AG04450 (cell line): ENCODE measurements around the gene VEZT. TPM values are rescaled to one million over a fixed set of nuclear protein-coding genes. Genes with fewer than 3 reads are reported as not detected.

Experiments
- CTCF ChIA-PET: fragments of 300-600, 350-600 bp; formaldehyde crosslinking; extraction: SDS; loops from one replicate; lab custom pipeline; 2022; ENCODE audit warnings: antibody characterized with exemption, inconsistent platforms; lab: Charles Lee
- POLR2A ChIA-PET: fragments of 350-600 bp; formaldehyde crosslinking; extraction: SDS; loops from one replicate; lab custom pipeline; 2021; ENCODE audit warnings: antibody characterized with exemption, inconsistent platforms; lab: Yijun Ruan, JAX
- DNase-seq: peaks from one replicate; pipeline ENCODE4 v3.0.0-alpha.2; 2011; ENCODE audit warnings: low read depth, low spot score
- H3K27ac ChIP-seq: one replicate; pipeline ENCODE4 v1.5.1; 2012; ENCODE audit warnings: low read depth, low read length, control low read depth
- H3K27me3 ChIP-seq: one replicate; pipeline ENCODE4 v1.6.0; 2012; ENCODE audit warnings: low read length; ENCODE audit not compliant: control insufficient read depth, insufficient read depth
- H3K4me3 ChIP-seq: 2 replicates; pipeline ENCODE4 v1.5.1; 2011; ENCODE audit warnings: mild to moderate bottlenecking, low read depth, low read length, control low read depth
- H3K9me3 ChIP-seq: 2 replicates; pipeline ENCODE4 v1.5.1; 2012; ENCODE audit warnings: low read length; ENCODE audit not compliant: control insufficient read depth, insufficient read depth
- polyA plus RNA-seq: library from polyadenylated mRNA; depleted of rRNA; stranded (reverse); fragments of >200 nt; gene quantifications from 2 replicates; pipeline ENCODE4 v1.2.3, GENCODE V29; 2011
- TF ChIP-seq, protein P1 (sequence below): IDR thresholded peaks from 2 replicates; pipeline ENCODE4 v1.5.1; 2011; ENCODE audit warnings: low read depth, low read length, control low read depth, inconsistent platforms

VEZT gene
- polyA plus RNA-seq, 1 experiment: 143 TPM

DNA sequence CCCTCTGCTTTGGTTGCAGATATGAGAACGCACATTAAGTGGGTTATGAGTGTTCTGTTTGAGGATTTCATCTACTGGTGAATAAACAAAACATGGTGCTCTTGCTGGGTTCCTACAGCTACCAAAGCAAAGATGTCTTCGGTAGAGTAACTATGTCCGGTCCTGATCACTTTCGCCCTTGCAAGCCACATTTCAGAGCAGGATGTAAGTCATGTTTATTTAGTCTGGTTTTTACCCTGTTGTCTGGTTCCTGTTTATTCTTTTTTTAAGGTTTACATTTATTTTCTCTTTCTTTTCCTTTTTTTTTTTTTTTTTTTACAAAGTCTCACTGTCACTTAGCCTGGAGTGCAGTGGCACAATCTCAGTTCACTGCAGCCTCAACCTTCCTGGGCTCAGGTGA, 99.2 kb downstream of the VEZT start:
- TF ChIP-seq, protein P1, sequence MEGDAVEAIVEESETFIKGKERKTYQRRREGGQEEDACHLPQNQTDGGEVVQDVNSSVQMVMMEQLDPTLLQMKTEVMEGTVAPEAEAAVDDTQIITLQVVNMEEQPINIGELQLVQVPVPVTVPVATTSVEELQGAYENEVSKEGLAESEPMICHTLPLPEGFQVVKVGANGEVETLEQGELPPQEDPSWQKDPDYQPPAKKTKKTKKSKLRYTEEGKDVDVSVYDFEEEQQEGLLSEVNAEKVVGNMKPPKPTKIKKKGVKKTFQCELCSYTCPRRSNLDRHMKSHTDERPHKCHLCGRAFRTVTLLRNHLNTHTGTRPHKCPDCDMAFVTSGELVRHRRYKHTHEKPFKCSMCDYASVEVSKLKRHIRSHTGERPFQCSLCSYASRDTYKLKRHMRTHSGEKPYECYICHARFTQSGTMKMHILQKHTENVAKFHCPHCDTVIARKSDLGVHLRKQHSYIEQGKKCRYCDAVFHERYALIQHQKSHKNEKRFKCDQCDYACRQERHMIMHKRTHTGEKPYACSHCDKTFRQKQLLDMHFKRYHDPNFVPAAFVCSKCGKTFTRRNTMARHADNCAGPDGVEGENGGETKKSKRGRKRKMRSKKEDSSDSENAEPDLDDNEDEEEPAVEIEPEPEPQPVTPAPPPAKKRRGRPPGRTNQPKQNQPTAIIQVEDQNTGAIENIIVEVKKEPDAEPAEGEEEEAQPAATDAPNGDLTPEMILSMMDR: no peak
- CTCF ChIA-PET: interaction anchor here (0.7 kb wide), 1 partner anchor 20 kb away, joined by 4 read pairs; no protein-coding TSS in a partner anchor
- POLR2A ChIA-PET: no interaction called here
- Histone ChIP-seq H3K9me3 (no peaks in the 10 kb centered on the region), H3K27ac (no peak overlapping the region), H3K27me3 (no peaks in the 10 kb centered on the region), H3K4me3 (no peak overlapping the region)
- no peak for DNase-seq

DNA sequence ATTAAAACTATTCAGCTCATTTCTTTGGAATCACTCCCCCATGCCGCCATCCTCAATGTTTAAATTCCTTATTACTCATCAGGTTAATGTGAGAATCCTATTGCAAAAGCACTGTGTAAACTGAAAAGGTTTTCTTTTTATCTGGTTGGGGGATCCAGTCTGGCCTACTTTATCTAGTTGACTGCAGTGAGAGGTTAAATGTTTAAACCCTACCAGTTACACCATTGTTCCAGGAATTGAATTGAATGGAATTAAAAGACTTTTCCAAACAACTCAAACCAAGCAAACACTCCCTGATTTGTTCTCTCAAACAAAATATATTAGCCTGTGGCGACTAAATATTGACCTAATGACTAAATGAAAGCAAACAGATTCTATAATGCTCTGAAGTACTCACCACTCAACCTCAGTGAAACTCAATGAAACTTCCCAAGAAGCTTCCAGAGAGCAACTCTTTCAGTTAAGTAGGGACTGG, 100.5 kb downstream of the VEZT start:
- CTCF ChIA-PET: no interaction called here
- no peaks in the 10 kb centered on the region for H3K27me3 ChIP-seq
- no peak overlapping the region for H3K4me3 ChIP-seq
- no peaks in the 10 kb centered on the region for H3K9me3 ChIP-seq
- TF ChIP-seq, protein P1: no peak
- peak; percentile 70 for DNase-seq
- POLR2A ChIA-PET: interaction anchor here (1.4 to 1.5 kb wide), 3 partner anchors 8 to 101 kb away, joined by 4 to 5 read pairs (median 4); partner anchors contain the start of genes FGD6 and VEZT
- peak overlapping the region; percentile 40 for H3K27ac ChIP-seq

DNA sequence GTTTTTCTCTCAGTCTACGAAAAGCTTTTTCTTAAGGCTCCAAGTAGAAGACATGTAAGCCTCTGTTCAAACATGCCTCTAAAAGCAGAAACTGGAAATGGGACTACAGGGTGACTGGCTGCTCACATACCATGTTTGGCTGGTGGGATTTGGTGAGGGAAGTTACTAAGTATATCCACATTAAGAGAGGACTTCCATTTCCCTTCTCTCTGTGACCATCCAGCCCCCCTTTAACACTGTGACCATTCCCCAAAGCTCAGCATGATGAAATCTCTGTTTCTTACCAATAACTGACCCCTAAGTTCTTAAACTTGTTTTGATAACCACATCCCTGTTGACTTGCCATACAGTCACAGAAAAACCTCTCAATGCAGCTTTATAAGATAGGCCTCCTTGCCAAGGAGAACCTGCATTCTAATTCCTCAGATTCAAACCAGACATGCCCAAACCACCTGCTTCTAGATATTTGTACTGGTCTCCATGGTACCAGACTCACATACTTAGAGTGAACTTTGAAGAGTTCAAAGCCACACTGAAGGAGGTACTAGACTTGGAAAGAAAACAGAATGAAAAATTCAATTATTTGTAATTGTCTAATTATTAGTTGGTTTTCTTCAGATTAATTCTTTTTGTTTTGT, 102.2 kb downstream of the VEZT start:
- Histone ChIP-seq H3K4me3 (no peak overlapping the region), H3K27me3 (no peaks in the 10 kb centered on the region), H3K27ac (no peak overlapping the region), H3K9me3 (no peaks in the 10 kb centered on the region)
- TF ChIP-seq, protein P1: no peak
- DNase-seq: no peak
- CTCF ChIA-PET: no interaction called here
- POLR2A ChIA-PET: no interaction called here

DNA sequence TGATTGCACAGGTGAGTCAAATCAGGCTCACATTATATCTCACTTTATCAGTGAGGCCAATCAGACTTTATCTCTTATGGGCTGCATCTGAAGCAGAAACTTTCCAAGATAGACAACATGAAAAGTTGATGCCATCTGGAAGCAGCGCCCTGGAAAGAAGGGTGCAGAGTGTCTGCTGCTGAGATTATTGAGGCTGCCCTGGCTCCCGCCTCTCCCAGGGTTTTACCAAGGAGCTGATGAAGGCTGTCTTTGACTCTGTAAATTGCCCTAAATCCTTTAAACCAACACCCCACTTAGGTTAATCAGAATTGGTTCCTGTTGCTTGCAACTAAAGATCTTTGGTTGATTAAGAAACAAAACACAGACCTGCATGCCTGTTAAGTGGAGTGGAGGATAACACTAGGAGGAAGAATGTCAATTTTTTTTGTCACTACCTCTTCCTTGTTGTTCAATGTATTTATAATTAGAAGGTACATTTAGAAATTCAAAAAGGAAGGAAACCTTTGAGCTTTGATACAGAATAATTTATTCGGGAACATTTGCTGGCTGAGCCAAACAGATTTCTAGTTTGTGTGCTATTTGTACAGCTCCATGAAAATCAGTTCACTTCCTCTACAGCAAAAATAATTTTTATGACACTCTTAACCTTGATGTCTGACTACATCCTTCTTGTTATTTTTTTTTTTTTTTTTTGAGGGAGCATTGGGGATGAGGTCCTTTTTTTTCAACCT, 104.1 kb downstream of the VEZT start:
- no peak overlapping the region for H3K4me3 ChIP-seq
- ChIA-PET CTCF (interaction anchor here (0.7 kb wide), 1 partner anchor 239 kb away, joined by 4 read pairs; no protein-coding TSS in a partner anchor), POLR2A (no interaction called here)
- H3K9me3 ChIP-seq: no peaks in the 10 kb centered on the region
- DNase-seq: no peak
- TF ChIP-seq, protein P1: no peak
- no peaks in the 10 kb centered on the region for H3K27me3 ChIP-seq
- no peak overlapping the region for H3K27ac ChIP-seq

DNA sequence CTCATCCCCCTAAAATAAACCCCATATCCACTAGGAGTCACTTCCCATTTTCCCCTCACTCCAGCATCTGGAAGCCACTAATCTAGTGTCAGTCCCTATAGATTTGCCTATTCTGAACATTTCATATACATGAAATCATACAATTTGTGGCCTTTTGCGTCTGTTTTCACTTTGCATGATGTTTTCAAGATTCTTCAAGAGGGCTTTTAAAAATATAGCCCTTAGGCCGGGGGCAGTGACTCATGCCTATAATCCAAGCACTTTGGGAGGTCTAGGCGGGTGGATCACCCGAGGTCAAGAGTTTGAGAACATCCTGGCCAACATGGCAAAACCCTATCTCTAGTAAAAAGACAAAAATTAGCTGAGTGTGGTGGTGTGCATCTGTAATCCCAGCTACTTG, 104.7 kb downstream of the VEZT start:
- no peak overlapping the region for H3K27ac ChIP-seq
- no peaks in the 10 kb centered on the region for H3K27me3 ChIP-seq
- H3K9me3 ChIP-seq: no peaks in the 10 kb centered on the region
- ChIA-PET POLR2A (no interaction called here), CTCF (no interaction called here)
- no peak overlapping the region for H3K4me3 ChIP-seq
- TF ChIP-seq, protein P1: no peak
- DNase-seq: no peak
